Mesenchymal stem cell (in vitro differentiated cells and primary cell): ENCODE data around the gene CCDC78.

ENCODE experiments used
- DNase-seq: peaks from one replicate; pipeline ENCODE4 v3.0.0-alpha.2; 2013
- H2AFZ ChIP-seq: one replicate; pipeline ENCODE4 v1.6.1; 2013; ENCODE audit warnings: low read depth, mild to moderate bottlenecking, control low read depth, inconsistent platforms, low read length, moderate library complexity
- H2AK5ac ChIP-seq: 2 replicates; pipeline ENCODE4 v1.6.1; 2013; ENCODE audit warnings: low read length, moderate library complexity, mild to moderate bottlenecking, inconsistent platforms; ENCODE audit not compliant: severe bottlenecking
- H2BK120ac ChIP-seq: one replicate; pipeline ENCODE4 v1.6.1; 2013; ENCODE audit warnings: low read depth, mild to moderate bottlenecking, inconsistent platforms, low read length, moderate library complexity
- H2BK12ac ChIP-seq, 2 experiments: one replicate each; pipeline ENCODE4 v1.6.1; 2013; ENCODE audit warnings: inconsistent platforms in 2 of 2, low read length in 2 of 2, mild to moderate bottlenecking in 2 of 2, moderate library complexity in 2 of 2, control low read depth in 1 of 2
- H2BK15ac ChIP-seq: one replicate; pipeline ENCODE4 v1.6.1; 2013; ENCODE audit warnings: mild to moderate bottlenecking, low read depth, inconsistent platforms; ENCODE audit not compliant: poor library complexity, severe bottlenecking
- H2BK5ac ChIP-seq: 2 replicates; pipeline ENCODE4 v1.6.1; 2013; ENCODE audit warnings: low read depth, mild to moderate bottlenecking, low read length, control low read depth, inconsistent platforms; ENCODE audit not compliant: poor library complexity, severe bottlenecking
- H3K14ac ChIP-seq, 2 experiments: one replicate each; pipeline ENCODE4 v1.6.1; 2013; ENCODE audit warnings: inconsistent platforms in 2 of 2, low read length in 2 of 2, control low read depth in 1 of 2, mild to moderate bottlenecking in 1 of 2, moderate library complexity in 1 of 2
- H3K18ac ChIP-seq, 2 experiments: one replicate each; pipeline ENCODE4 v1.6.1; 2013; ENCODE audit warnings: inconsistent platforms in 2 of 2, low read length in 2 of 2, control low read depth in 1 of 2, low read depth in 1 of 2, mild to moderate bottlenecking in 1 of 2
- H3K23ac ChIP-seq, 2 experiments: one replicate each; pipeline ENCODE4 v1.6.1; 2013; ENCODE audit warnings: inconsistent platforms in 2 of 2, low read length in 2 of 2, mild to moderate bottlenecking in 2 of 2, moderate library complexity in 2 of 2, control low read depth in 1 of 2
- H3K27ac ChIP-seq: 2 replicates; pipeline ENCODE4 v1.5.1; 2013; ENCODE audit warnings: mild to moderate bottlenecking, moderate library complexity, low read length, control low read depth, inconsistent platforms; ENCODE audit not compliant: poor library complexity, severe bottlenecking
- H3K27me3 ChIP-seq, 2 experiments: 2 replicates each; pipeline versions ENCODE4 v1.6.1 to v1.7.0; 2013; ENCODE audit warnings: low read length in 2 of 2, mild to moderate bottlenecking in 2 of 2, moderate library complexity in 2 of 2, control low read depth in 1 of 2, inconsistent platforms in 1 of 2; ENCODE audit not compliant: control insufficient read depth in 1 of 2, insufficient read depth in 1 of 2
- H3K36me3 ChIP-seq, 2 experiments: 2 replicates each; pipeline versions ENCODE4 v1.6.1 to v1.7.0; 2013; ENCODE audit warnings: low read length in 2 of 2, control low read depth in 1 of 2, inconsistent platforms in 1 of 2, low read depth in 1 of 2, mild to moderate bottlenecking in 1 of 2; ENCODE audit not compliant: insufficient read depth in 2 of 2, control insufficient read depth in 1 of 2
- H3K4ac ChIP-seq, 2 experiments: one replicate each; pipeline ENCODE4 v1.6.1; 2013; ENCODE audit warnings: inconsistent platforms in 2 of 2, low read length in 2 of 2, mild to moderate bottlenecking in 2 of 2, moderate library complexity in 2 of 2, control low read depth in 1 of 2, low read depth in 1 of 2
- H3K4me1 ChIP-seq: 2 replicates; pipeline ENCODE4 v1.6.1; 2013; ENCODE audit warnings: low read depth, low read length, control low read depth; ENCODE audit not compliant: control insufficient read depth, insufficient read depth
- H3K4me2 ChIP-seq: 2 replicates; pipeline ENCODE4 v1.6.1; 2013; ENCODE audit warnings: low read length, mild to moderate bottlenecking, inconsistent platforms; ENCODE audit not compliant: poor library complexity, severe bottlenecking
- H3K4me3 ChIP-seq, 2 experiments: 2 replicates each; pipeline versions ENCODE4 v1.5.1 to v1.7.0; 2013; ENCODE audit warnings: low read length in 2 of 2, mild to moderate bottlenecking in 2 of 2, control low read depth in 1 of 2, low read depth in 1 of 2; ENCODE audit not compliant: insufficient read depth in 1 of 2
- H3K79me1 ChIP-seq: replicated peaks from 2 replicates; pipeline ENCODE4 v1.6.1; 2013; ENCODE audit warnings: mild to moderate bottlenecking, control low read depth, low read length, inconsistent platforms; ENCODE audit not compliant: poor library complexity, severe bottlenecking
- H3K9ac ChIP-seq: 2 replicates; pipeline ENCODE4 v1.7.0; 2013; ENCODE audit warnings: mild to moderate bottlenecking, low read length, moderate library complexity
- H3K9me3 ChIP-seq: 2 replicates; pipeline ENCODE4 v1.7.0; 2013; ENCODE audit warnings: mild to moderate bottlenecking, low read length; ENCODE audit not compliant: control insufficient read depth
- H4K8ac ChIP-seq: one replicate; pipeline ENCODE4 v1.6.1; 2013; ENCODE audit warnings: inconsistent platforms, mild to moderate bottlenecking, low read length, moderate library complexity
- H4K91ac ChIP-seq: one replicate; pipeline ENCODE4 v1.6.1; 2013; ENCODE audit warnings: mild to moderate bottlenecking, low read length, inconsistent platforms
- WGBS: methylation state at CpG from one replicate; pipeline ENCODE4 v1.1.7; 2013; ENCODE audit warnings: mixed read lengths; 5-methylcytosine and 5-hydroxymethylcytosine counted together

Gene CCDC78

DNA sequence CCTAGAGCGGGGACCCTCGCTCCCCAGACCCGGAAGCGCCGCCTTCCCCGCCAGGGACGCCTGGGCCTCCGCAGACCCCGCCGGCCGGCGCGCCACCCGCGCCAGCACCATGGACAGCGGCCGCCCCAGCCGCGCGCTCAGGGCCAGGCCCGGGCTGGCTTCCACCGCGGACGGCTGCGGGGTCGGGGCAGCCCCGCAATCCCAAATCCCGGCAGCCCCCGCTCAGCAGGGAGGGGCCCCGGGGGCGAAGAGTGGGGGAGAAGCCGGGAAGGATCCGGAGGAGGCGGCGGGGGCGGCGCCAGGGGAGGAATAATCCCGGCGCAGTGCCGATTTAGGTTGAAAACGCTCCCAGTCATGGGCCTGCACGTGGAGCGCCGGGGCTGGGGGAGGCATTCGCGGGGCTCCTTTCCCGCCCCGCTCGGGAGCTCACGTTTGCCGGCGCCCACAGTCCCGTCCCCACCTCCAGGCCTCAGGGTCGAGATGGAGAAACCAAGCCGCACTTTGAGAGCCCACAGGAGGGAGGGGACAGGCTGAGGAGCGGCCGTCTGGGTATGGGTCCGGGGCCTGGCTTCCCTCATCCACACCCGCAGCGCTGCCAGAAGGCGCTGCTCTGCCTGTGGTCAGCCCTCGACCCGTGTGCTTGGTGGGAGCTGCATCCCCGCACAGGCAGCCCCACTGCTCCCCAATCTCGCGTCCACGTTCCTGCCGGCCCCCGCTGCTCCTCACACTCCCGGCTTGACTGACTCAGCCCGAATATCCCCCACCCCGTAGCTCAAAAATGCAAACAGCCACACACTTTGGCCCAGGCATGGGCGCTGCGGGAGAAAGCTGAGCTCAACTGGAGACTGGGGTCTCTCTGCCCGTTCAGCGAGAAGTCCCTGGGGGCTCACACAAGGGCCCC lies 25.3 kb downstream of the CCDC78 start:
- no peak overlapping the region for H3K9ac ChIP-seq
- no peak overlapping the region for H4K91ac ChIP-seq
- H2AFZ ChIP-seq, result no peak overlapping the region
- H3K9me3 ChIP-seq, result no peaks in the 10 kb centered on the region
- H2BK15ac ChIP-seq, result no peak overlapping the region
- DNase-seq, result no peak
- no peak overlapping the region for H3K23ac ChIP-seq
- no peak overlapping the region for H2BK12ac ChIP-seq
- 12% methylated on average over 67 of the region's 76 CpGs for WGBS
- peak overlapping the region; percentile 8 for H3K4me2 ChIP-seq
- H3K14ac ChIP-seq, result no peak overlapping the region
- no peak overlapping the region for H3K4ac ChIP-seq
- peaks cover 71 to 74% of the 10 kb centered on the region in 2 experiments for H3K27me3 ChIP-seq
- no peak overlapping the region for H2AK5ac ChIP-seq
- H3K4me1 ChIP-seq, result peaks cover 6% of the 10 kb centered on the region
- no peak overlapping the region for H3K18ac ChIP-seq
- H3K36me3 ChIP-seq, result peaks cover 0 to 3% of the 10 kb centered on the region in 2 experiments
- no peak overlapping the region for H3K27ac ChIP-seq
- H2BK120ac ChIP-seq, result no peak overlapping the region
- H2BK5ac ChIP-seq, result no peak overlapping the region
- H3K79me1 ChIP-seq, result no peaks in the 10 kb centered on the region
- H4K8ac ChIP-seq, result no peak overlapping the region
- no peak overlapping the region for H3K4me3 ChIP-seq

DNA sequence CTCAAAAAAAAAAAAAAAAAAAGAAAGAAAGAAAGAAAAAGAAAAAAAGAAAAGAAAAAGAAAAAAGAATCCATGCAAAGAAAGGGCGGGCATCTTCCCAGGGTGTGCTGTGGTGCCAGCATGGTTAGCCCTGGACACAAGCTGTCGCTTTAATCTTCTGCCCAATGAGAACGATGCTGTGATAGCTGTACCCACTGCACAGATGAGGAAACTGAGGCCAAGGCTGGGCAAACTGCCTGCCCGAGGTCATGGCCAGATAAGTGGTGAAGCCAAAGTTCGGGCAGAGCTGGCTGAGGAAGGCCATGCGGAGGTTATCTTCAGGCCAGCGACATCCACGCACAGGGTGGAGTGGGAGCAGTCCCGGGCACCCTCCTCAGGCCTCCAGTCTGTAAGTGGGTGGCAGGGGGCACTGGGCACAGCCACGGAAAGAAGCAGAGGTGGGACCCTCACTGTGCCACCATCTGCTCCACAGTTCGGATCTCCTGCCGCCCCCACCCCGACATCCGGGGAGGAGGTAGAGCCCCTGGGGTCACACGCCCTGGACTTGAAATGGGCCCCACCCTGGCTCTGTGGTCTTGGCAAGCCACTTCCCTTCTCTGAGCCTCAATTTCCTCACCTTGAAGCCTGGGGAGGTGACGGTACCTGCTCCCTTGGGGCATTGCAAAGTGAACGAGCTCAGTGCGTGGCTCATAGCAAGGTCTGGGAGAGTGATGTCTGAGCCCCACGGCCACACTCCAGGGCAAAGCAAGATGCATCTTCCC lies 27.2 kb downstream of the CCDC78 start:
- no peak overlapping the region for H3K9ac ChIP-seq
- H3K79me1 ChIP-seq, result no peaks in the 10 kb centered on the region
- no peak overlapping the region for H3K27ac ChIP-seq
- H3K4me3 ChIP-seq, result no peak overlapping the region
- WGBS, result 78% methylated on average over 19 of the region's 19 CpGs
- H3K14ac ChIP-seq, result no peak overlapping the region
- no peak overlapping the region for H3K4me2 ChIP-seq
- no peak overlapping the region for H2BK5ac ChIP-seq
- no peak overlapping the region for H3K18ac ChIP-seq
- H3K23ac ChIP-seq, result peak overlapping the region in 1 of 2 experiments; percentile 9
- peaks cover 0 to 3% of the 10 kb centered on the region in 2 experiments for H3K36me3 ChIP-seq
- no peak overlapping the region for H2BK12ac ChIP-seq
- peaks cover 15% of the 10 kb centered on the region for H3K4me1 ChIP-seq
- no peak overlapping the region for H3K4ac ChIP-seq
- no peak overlapping the region for H2AFZ ChIP-seq
- peaks cover 77 to 83% of the 10 kb centered on the region in 2 experiments for H3K27me3 ChIP-seq
- no peak overlapping the region for H4K91ac ChIP-seq
- DNase-seq, result no peak
- H3K9me3 ChIP-seq, result no peaks in the 10 kb centered on the region
- H2BK15ac ChIP-seq, result no peak overlapping the region
- no peak overlapping the region for H2AK5ac ChIP-seq
- H2BK120ac ChIP-seq, result no peak overlapping the region
- H4K8ac ChIP-seq, result no peak overlapping the region

DNA sequence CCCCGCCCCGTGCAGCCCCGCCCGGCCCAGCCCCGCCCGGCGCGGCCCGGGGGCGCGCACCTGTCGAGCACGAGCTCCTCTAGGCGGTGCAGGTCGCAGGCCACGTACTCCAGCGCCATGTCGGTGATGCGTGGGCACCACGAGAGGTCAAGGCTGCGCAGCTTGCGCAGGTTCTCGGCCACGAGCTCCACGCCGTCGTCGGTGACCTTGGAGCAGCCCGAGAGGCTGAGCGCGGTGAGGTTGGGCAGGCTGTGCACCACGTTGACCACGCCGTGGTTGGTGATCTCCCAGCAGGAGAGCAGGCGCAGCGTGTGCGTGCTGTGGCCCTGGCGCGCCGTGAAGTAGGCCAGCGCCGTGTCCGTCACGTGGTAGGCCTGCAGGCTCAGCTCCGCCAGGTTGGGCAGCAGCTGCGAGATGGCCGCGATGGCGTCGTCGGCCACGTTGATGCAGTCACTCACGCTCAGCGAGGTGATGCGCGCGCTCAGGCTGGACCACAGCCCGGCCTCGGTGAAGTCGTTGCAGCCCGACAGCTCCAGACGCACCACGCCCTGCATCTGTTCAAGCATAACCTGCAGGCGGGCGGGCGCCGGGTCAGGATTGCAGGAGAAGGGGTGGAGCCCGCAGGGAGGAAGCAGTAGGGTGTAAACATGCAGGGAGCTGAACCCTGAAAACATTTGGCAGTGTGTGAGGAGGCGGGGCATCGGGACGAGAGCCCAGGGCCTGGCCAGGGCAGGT lies 30.7 kb downstream of the CCDC78 start:
- Histone ChIP-seq H3K18ac (no peak overlapping the region), H3K27ac (no peak overlapping the region), H4K91ac (no peak overlapping the region), H2BK5ac (no peak overlapping the region), H2BK12ac (no peak overlapping the region), H2AFZ (no peak overlapping the region), H3K4me1 (peaks cover 19% of the 10 kb centered on the region), H3K14ac (peak overlapping the region in 1 of 2 experiments; percentile 4), H4K8ac (no peak overlapping the region), H3K4me3 (peak overlapping the region in 1 of 2 experiments; percentile 30), H3K4me2 (no peak overlapping the region), H3K36me3 (peaks cover 0 to 3% of the 10 kb centered on the region in 2 experiments), H2AK5ac (no peak overlapping the region), H3K9ac (no peak overlapping the region), H3K9me3 (no peaks in the 10 kb centered on the region), H3K23ac (no peak overlapping the region), H3K4ac (no peak overlapping the region), H3K79me1 (no peaks in the 10 kb centered on the region), H3K27me3 (peaks cover 69 to 71% of the 10 kb centered on the region in 2 experiments), H2BK15ac (no peak overlapping the region), H2BK120ac (no peak overlapping the region)
- DNase-seq, result no peak
- WGBS, result 5% methylated on average over 58 of the region's 71 CpGs
